Neutrophil (primary cell): ENCODE measurements around the gene LITAF.

Source experiments
- H3K27ac ChIP-seq: fragments of 200-600 bp; sonication (generic); 2 replicates; pipeline ENCODE4 v1.5.1; 2016; ENCODE audit warnings: mild to moderate bottlenecking, moderate library complexity
- H3K27me3 ChIP-seq: fragments of 200-600 bp; sonication (generic); 2 replicates; pipeline ENCODE4 v1.6.0; 2016; ENCODE audit warnings: mild to moderate bottlenecking
- H3K36me3 ChIP-seq: fragments of 200-600 bp; sonication (generic); 2 replicates; pipeline ENCODE4 v1.5.1; 2017
- H3K4me1 ChIP-seq, 2 experiments: fragments of 200-600 bp in 1 of 2; sonication (generic) in 1 of 2; 1 replicate in 1 of 2; 2 replicates in 1 of 2; pipeline versions ENCODE4 v1.5.1 to v1.6.1; 2013 to 2016; ENCODE audit warnings: low read depth in 1 of 2, low read length in 1 of 2, mild to moderate bottlenecking in 1 of 2, moderate library complexity in 1 of 2; ENCODE audit not compliant: control insufficient read depth in 1 of 2, insufficient read depth in 1 of 2
- H3K4me3 ChIP-seq, 2 experiments: fragments of 200-600 bp in 1 of 2; sonication (generic) in 1 of 2; 1 replicate in 1 of 2; 2 replicates in 1 of 2; pipeline ENCODE4 v1.5.1; 2013 to 2016; ENCODE audit warnings: low read depth in 1 of 2, low read length in 1 of 2, mild to moderate bottlenecking in 1 of 2, moderate library complexity in 1 of 2
- H3K9me3 ChIP-seq: fragments of 200-600 bp; sonication (generic); 2 replicates; pipeline ENCODE4 v1.5.1; 2016
- CTCF ChIP-seq: fragments of 200-600 bp; sonication (generic); IDR thresholded peaks from 2 replicates; pipeline ENCODE4 v1.5.1; 2016; ENCODE audit warnings: antibody characterized with exemption

Gene LITAF

GRCh38 chr16:11542069-11542744 is 44.5 kb downstream of the LITAF start:
- Histone ChIP-seq H3K9me3 (no peaks in the 10 kb centered on the region), H3K4me1 (peaks cover 0 to 16% of the 10 kb centered on the region in 2 experiments), H3K27ac (peak overlapping the region; percentile 36), H3K27me3 (no peaks in the 10 kb centered on the region), H3K36me3 (peaks cover 41% of the 10 kb centered on the region), H3K4me3 (no peak overlapping the region)
- no peak for TF ChIP-seq CTCF

GRCh38 chr16:11539641-11540050 is 47.1 kb downstream of the LITAF start:
- no peaks in the 10 kb centered on the region for H3K27me3 ChIP-seq
- H3K4me3 ChIP-seq, result no peak overlapping the region
- no peak for TF ChIP-seq CTCF
- H3K27ac ChIP-seq, result peak overlapping the region; percentile 67
- H3K36me3 ChIP-seq, result peaks cover 23% of the 10 kb centered on the region
- no peaks in the 10 kb centered on the region for H3K9me3 ChIP-seq
- peaks cover 9 to 25% of the 10 kb centered on the region in 2 experiments for H3K4me1 ChIP-seq

GRCh38 chr16:11538880-11539279 is 47.8 kb downstream of the LITAF start:
- H3K27me3 ChIP-seq, result no peaks in the 10 kb centered on the region
- peak overlapping the region; percentile 67 for H3K27ac ChIP-seq
- no peak overlapping the region for H3K4me3 ChIP-seq
- no peak for TF ChIP-seq CTCF
- peaks cover 15 to 33% of the 10 kb centered on the region in 2 experiments for H3K4me1 ChIP-seq
- H3K36me3 ChIP-seq, result peaks cover 15% of the 10 kb centered on the region
- no peaks in the 10 kb centered on the region for H3K9me3 ChIP-seq

- Histone ChIP-seq H3K9me3 (no peaks in the 10 kb centered on the region), H3K27ac (no peak overlapping the region), H3K27me3 (no peaks in the 10 kb centered on the region), H3K4me1 (peaks cover 36 to 59% of the 10 kb centered on the region in 2 experiments), H3K36me3 (peaks cover 11% of the 10 kb centered on the region), H3K4me3 (no peak overlapping the region)
- no peak for TF ChIP-seq CTCF
These were observed 50.4 kb downstream of the LITAF start for GRCh38 chr16:11536104-11536866.

- no peak for TF ChIP-seq CTCF
- Histone ChIP-seq H3K27ac (no peak overlapping the region), H3K4me3 (no peak overlapping the region), H3K4me1 (peaks cover 36 to 61% of the 10 kb centered on the region in 2 experiments), H3K9me3 (no peaks in the 10 kb centered on the region), H3K27me3 (no peaks in the 10 kb centered on the region), H3K36me3 (peaks cover 11% of the 10 kb centered on the region)
These were observed 51.2 kb downstream of the LITAF start for GRCh38 chr16:11535494-11535893.
